Glomerular endothelial cell (primary cell): ENCODE results near the gene UTS2B. TPM values are rescaled to one million over a fixed set of nuclear protein-coding genes. Genes with fewer than 3 reads are reported as not detected.

ENCODE experiments used
- DNase-seq: peaks from one replicate; pipeline ENCODE4 v3.0.0-alpha.2; 2011; ENCODE audit warnings: low read depth, low spot score; ENCODE audit errors: extremely low read depth
- total RNA-seq: library from RNA; depleted of rRNA; stranded (reverse); fragments of >200 nt; gene quantifications from 2 replicates; pipeline ENCODE4 v1.2.3, GENCODE V29; 2015

Gene UTS2B
- total RNA-seq, 1 donor from 2014 or later: 0.29 TPM

DNA sequence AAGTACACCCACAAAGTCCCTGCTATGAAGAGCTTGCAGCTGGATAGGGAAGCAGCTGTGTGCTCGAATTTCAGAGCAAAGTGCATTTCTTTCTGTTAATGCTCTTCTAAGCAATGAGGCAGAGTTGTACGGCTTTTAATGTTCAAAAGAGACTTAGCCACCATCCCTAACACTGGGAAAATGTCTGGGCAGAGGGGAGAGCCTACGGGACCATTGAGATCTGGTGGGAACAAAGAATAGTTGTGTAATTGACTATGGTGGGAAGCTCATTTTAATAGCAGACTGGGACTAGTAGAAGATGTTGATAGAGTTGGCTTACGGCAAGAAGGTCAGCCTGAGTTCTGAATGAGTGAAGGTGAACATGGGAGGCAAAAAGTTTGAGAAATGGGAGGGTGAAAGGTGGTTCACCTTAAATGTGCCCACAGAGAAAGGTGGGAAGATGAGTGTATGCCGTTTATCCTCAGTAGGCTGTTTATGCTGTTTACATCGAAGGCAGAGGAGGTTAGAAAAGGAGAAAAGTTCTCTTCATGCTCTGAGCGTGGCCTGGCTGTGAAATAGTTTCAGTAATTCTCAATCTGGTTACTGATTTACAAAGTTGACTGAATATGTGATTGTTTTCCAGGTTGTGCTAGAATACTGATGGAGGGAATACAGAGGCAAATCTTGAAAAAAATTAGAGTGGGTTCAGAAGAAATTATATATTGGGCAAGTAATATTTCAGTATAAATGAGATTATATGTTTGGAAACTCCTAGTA, 22.9 kb upstream of the UTS2B start:
- no peak for DNase-seq

GRCh38 chr3:191352014-191352413, 21.7 kb upstream of the UTS2B start:
- DNase-seq: no peak

DNA sequence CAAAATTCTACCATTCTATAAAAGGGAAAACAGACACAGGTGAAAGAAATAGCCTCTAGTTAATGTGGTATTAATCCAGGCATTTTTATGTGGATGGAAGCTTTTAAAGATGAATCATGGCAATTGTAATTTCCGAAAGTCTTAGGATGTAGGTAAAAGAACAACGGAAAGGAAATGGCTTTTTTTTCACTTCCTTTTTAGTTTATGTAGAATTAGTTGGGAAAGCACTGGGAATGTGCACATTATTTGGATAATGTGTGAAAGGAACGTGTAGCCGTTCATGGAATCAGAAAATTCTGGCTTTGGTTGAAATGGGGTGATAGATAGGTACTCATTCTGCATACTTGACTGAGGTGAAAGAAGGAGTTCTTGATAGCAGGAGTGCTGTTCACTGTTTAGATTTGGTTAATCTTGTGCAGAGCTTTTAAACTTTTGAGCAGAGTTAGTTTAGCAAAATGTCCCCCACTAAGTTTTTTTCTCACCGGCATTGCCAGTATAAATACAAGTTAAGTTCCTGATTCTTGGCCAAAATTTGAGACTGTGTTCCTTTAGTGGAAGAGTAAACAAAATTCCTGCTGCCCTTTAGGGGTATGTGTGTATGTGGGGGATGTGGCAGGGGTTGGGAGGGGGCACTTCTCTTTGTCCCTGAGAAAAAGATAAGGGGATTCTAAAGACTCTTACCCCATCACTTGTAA, 20.2 kb upstream of the UTS2B start:
- no peak for DNase-seq

DNA sequence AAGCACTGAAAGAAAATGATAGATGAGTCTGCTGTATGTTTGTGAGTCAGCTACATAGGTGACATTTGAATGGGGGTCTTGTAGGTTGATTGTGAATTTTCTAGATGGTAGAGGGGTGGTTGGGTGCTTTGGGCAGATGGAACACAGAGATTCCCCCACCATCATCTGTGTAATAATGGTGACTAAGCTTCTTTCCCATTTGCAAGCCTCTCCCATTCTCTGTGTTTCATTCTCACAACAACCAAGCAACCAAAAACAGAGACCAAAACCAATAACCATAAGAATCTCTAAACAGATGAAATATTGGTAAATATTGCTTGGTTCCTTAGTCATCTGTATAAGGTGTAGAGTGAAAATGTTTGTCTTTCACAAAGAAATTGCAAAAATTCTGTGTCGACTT, 17.8 kb upstream of the UTS2B start:
- DNase-seq: no peak

GRCh38 chr3:191347228-191347627, 16.9 kb upstream of the UTS2B start:
- no peak for DNase-seq

DNA sequence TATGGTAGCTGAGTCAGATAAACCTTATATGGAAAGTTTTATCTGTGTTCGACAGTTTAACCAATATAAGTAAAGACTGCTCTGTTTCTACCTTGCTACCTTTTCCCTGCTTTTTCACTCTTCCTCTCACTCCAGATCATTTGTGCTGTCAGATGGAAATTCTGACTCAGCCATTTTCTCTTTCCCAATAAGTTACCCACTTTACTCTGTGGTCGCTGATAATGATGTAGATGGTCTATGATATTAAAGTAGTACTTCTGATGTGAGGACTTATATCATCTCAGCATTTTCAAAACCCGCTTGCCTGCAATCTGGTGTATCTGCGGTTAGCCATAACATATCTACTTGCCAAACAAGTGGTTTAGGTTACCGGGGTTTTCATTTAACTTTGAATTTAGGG, 15.0 kb upstream of the UTS2B start:
- no peak for DNase-seq

DNA sequence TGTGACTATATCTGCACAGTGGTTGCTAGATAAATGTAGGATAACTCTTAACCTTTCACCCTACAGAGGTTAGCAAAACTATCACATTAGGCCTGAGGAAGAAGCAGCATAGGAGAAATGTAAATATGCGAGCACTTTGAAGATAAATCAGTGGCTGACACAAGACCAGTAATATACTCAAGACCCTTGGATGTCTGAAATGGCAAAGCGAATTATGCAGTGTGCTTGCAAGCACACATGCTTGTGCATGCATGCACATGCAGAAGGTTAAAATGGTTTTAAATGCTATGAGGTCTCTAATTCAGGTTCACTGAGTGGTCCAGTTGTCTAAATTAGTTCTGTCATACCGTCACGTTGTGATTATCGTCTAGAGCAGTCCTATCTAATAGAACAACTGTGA, 13.6 kb upstream of the UTS2B start:
- DNase-seq: no peak

DNA sequence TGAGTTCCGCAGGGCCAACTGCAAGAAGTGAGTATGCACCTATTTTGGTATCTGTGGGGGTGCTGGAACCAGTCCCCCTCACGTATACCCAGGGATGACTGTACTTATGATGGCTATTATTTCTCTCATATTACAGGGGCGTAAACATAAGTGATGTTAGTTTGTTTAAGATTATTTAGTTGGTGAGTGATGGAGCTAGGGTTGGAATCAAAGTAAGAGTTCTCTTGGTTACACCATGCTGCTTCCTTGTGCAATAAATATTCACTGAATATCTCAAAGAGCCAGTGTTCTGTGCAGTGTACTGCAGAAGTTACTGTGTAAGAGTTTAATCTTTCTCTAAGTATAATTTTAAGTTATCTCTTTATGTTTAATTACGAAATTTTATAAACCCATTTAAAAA, 12.8 kb upstream of the UTS2B start:
- no peak for DNase-seq

GRCh38 chr3:191342411-191342810, 12.1 kb upstream of the UTS2B start:
- DNase-seq: no peak

DNA sequence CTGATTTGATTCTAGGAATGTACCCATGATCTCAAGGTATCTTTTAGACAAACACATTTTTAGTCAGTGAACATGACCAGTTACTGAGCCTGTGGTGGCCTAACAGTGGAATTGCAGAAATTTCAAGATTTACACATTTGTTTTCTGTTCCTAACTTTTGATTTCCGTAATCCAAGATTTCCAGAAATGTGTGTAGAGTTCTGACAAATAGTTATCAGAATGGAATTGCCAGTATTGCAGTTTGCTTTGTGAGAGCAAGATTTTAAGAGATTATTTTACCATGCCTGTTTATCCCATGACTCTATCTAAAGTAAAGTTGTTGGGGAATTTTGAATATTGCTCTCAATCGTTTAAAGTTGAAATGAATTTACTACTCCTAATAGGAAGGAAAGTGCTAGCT, 11.7 kb upstream of the UTS2B start:
- no peak for DNase-seq

- no peak for DNase-seq
These were observed 10.6 kb upstream of the UTS2B start for GRCh38 chr3:191340966-191341365.

DNA sequence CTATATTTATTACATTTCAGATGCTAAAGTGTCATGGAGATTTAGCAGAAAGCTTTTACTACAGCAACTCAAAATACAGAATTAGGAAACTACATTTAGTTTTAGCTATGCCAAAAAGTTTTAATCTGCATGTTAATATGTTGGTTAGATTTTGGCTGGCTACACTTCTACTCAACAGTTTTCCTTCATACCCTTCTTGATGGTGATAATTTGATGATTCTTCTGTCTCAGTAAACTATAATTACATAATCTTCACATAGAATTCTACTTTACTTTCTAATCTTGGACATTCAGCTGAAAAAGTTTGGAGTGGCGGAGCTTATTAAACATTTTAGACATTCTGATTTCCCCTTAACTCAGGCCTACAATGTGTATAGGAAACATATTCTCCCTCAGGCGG, 10.0 kb upstream of the UTS2B start:
- DNase-seq: no peak

- DNase-seq: no peak
These were observed 9.1 kb upstream of the UTS2B start for GRCh38 chr3:191339316-191339917.

- no peak for DNase-seq
These were observed 7.8 kb upstream of the UTS2B start for GRCh38 chr3:191338177-191338488.

GRCh38 chr3:191336833-191337232, 6.5 kb upstream of the UTS2B start:
- no peak for DNase-seq

DNA sequence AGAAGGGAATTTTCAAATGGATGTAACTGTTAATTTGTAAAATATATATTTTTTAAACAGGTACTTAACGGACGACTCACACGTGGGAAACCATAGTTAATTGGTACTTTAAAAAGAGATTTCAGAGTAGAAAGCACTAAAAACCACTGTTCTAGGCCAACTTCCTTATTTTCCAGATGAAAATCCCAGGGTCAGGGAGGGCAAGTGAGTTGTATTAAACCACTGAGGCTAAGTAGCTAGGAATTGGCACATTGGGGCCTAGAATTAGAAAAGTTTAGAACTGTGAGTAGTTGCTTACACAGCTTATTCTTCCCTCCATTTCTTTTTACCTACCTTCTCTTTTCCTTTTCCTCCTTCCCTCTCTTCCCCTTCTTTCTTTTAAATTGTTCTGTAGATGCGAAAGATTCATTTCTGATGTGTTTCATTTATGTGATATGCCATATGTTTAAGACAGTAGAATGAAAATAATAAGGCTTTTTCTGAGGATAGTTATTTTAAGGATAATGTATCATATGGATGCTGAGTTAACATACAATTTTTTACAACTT, 4.1 kb upstream of the UTS2B start:
- no peak for DNase-seq

- DNase-seq: no peak
These were observed 3.1 kb upstream of the UTS2B start for GRCh38 chr3:191333298-191333880.

GRCh38 chr3:191331388-191331787, 1.1 kb upstream of the UTS2B start:
- no peak for DNase-seq

DNA sequence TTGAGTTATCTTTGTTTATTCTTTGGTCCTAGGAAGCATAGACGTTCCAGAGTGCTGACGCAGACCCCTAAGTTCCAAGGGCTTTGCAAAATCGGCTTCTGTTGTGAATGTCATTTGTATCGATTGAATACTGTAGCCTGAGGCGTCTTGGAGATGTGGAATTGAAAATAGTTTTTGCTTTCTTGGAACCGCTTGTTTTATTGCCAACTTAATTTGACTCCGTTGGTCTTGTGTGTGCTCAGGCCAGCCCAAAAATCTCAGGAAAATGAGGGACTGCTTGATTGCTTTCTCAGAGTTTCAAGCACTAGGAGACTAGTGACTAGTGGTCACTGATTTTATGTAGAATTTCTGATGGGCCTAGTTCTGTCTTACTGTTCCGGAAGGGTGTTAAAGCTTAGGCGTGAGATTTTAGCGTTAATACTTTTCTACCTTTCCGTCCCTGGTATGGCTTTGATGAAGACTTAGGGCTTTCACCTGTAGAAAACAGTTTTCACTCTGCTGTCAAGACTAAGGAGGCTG, 263 bp upstream of the UTS2B start:
- DNase-seq: no peak

GRCh38 chr3:191328962-191329653, 1.2 kb downstream of the UTS2B start, which contains the start of gene CCDC50:
Gene CCDC50, plus strand, starts transcription at chr3:191329394. Its CDS starts 281 bp downstream, at chr3:191329675.
- DNase-seq: no peak
